Measurements from ENCODE around the gene USP6NL. TPM values are rescaled to one million over a fixed set of nuclear protein-coding genes. Genes with fewer than 3 reads are reported as not detected.

Gene USP6NL
- total RNA-seq, 4 donors from 2014 or later = 10.4 to 14.9 (median 13.2) TPM

DNA sequence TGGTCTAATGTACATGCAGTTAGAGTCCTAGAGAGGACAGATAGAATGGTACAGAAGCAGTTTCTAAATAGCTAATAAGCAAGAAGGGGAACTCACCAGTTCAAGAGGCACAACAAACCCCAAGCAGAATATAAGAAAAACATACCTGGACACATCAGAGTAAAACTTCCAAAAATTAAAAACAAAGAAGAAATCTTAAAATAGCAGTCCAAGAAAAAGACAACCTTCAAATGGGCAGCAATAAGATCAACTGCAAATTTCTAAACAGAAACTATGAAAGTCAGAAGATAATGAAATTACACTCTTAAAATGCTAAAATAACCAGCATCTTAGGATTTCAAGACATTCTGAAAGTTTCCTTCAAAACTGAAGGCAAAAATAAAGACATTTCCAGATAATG, 55.9 kb downstream of the USP6NL start:
- H3K4me1 ChIP-seq = peaks cover 16 to 33% (median 28%) of the 10 kb centered on the region in 4 donors
- no peak overlapping the region for H3K27ac ChIP-seq (replicated peaks in 1 of 4)
- H3K9me3 ChIP-seq = no peaks in the 10 kb centered on the region
- H3K36me3 ChIP-seq = no peaks in the 10 kb centered on the region
- no peak for DNase-seq (ENCODE audit: extremely low spot score)
- H3K4me3 ChIP-seq = no peak overlapping the region
- no peaks in the 10 kb centered on the region for H3K27me3 ChIP-seq
- TF ChIP-seq POLR2A (IDR thresholded peaks at IDR 0.05; ENCODE audit: low read depth) (no peak), EP300 (IDR thresholded peaks at IDR 0.05) (no peak), POLR2AphosphoS5 (IDR thresholded peaks at IDR 0.05) (no peak)
- TF ChIP-seq, protein P1, sequence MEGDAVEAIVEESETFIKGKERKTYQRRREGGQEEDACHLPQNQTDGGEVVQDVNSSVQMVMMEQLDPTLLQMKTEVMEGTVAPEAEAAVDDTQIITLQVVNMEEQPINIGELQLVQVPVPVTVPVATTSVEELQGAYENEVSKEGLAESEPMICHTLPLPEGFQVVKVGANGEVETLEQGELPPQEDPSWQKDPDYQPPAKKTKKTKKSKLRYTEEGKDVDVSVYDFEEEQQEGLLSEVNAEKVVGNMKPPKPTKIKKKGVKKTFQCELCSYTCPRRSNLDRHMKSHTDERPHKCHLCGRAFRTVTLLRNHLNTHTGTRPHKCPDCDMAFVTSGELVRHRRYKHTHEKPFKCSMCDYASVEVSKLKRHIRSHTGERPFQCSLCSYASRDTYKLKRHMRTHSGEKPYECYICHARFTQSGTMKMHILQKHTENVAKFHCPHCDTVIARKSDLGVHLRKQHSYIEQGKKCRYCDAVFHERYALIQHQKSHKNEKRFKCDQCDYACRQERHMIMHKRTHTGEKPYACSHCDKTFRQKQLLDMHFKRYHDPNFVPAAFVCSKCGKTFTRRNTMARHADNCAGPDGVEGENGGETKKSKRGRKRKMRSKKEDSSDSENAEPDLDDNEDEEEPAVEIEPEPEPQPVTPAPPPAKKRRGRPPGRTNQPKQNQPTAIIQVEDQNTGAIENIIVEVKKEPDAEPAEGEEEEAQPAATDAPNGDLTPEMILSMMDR (IDR thresholded peaks at IDR 0.05) = no peak
- intact Hi-C loops (cut with DNase I) = no loop called here

DNA sequence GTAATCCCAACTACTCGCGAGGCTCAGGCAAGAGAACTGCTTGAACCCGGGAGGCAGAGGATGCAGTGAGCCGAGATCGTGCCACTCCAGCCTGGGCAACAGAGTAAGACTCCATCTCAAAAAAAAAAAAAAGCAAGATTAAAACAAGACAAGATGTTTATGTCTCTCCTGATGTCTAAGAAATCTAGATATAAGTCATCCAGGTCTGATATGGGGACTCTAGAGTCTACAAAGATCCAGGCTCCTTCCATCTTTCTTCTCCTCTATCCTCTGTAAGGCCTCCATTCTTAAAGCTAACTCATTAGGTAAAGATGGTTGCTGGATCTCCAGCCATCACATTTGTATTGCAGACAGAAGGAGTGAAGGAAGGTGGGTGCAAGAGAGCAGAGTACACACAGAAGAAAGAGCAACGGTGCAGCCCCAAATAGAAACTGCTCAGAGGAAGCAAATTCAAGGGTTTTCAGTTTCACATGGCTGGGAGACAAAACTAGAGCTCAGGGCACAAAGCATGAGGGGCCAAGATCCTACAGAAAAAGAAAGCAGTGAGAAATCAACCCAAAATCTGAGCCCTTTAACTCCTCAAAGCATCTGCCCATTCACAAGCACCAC, 57.6 kb downstream of the USP6NL start:
- Histone ChIP-seq H3K9me3 (no peaks in the 10 kb centered on the region), H3K4me1 (peaks cover 10 to 25% (median 19%) of the 10 kb centered on the region in 4 donors), H3K27me3 (no peaks in the 10 kb centered on the region), H3K27ac (replicated peaks in 1 of 4) (no peak overlapping the region), H3K4me3 (no peak overlapping the region), H3K36me3 (no peaks in the 10 kb centered on the region)
- DNase-seq (ENCODE audit: extremely low spot score) = no peak
- intact Hi-C loops (cut with DNase I) = no loop called here
- TF ChIP-seq POLR2AphosphoS5 (IDR thresholded peaks at IDR 0.05) (no peak), EP300 (IDR thresholded peaks at IDR 0.05) (no peak), POLR2A (IDR thresholded peaks at IDR 0.05; ENCODE audit: low read depth) (no peak)
- TF ChIP-seq, protein P1 (IDR thresholded peaks at IDR 0.05) = no peak
- 96% methylated on average over 6 of the region's 6 CpGs for WGBS

DNA sequence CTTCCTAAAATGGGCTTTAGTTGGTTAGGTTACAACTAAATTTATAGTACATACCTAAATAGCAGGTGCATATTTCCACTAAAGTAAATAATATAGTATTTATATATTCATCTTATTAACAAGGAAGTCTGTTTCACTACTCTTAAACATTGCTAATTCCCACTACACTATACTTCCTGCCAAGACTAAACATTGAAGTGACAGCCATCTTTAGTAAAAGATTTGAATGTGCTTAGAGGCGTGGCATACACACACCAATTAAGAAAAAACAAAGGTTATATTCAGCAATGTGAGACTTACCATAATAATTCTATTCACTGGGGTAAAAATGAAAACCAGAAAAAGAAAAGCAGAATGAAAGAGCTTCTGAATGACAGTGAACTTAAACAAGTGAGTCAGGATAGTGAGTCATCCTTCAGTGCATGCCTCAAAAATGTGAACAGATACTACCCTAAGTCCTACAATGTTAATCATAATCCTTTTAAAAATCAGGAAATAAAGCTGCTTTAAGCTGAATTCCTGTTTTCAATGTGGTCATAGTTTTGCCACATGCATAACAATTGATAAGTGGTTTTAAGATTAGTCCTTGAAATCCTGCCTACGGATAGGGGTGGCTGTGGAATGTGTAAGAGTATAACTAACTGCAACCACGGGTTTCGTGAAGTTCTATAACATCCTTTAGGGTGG, 59.4 kb downstream of the USP6NL start:
- H3K27me3 ChIP-seq = no peaks in the 10 kb centered on the region
- DNase-seq (ENCODE audit: extremely low spot score) = no peak
- no peaks in the 10 kb centered on the region for H3K9me3 ChIP-seq
- intact Hi-C loops (cut with DNase I) = no loop called here
- TF ChIP-seq POLR2AphosphoS5 (IDR thresholded peaks at IDR 0.05) = peak in 1 of 2 donors; percentile 11
- no peak for TF ChIP-seq POLR2A (IDR thresholded peaks at IDR 0.05; ENCODE audit: low read depth)
- TF ChIP-seq, protein P1 (IDR thresholded peaks at IDR 0.05) = no peak
- TF ChIP-seq EP300 (IDR thresholded peaks at IDR 0.05) = no peak
- 55% methylated on average over 4 of the region's 4 CpGs for WGBS
- peaks cover 10 to 25% (median 19%) of the 10 kb centered on the region in 4 donors for H3K4me1 ChIP-seq
- H3K27ac ChIP-seq (replicated peaks in 1 of 4) = peak overlapping the region; percentile 3 to 44 (median 24)
- H3K4me3 ChIP-seq = no peak overlapping the region
- no peaks in the 10 kb centered on the region for H3K36me3 ChIP-seq

DNA sequence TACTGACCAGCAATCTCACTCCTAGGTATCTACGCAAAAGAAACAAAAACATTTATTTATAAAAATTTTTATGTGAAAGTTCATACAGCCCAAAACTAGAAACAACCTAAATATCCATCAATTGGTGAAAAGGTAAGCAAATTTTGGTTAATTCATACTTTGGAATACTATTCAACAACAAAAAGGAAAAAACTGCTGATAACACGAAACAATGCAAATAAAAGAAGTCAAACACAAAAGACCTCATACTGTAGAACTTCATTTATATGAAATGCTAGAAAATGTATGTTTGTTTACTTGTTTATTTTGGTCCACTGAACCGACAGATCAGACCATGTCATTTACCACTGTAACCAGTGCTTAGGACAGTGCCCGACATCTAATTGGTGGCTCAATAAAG, 60.3 kb downstream of the USP6NL start:
- 96% methylated on average over 4 of the region's 4 CpGs for WGBS
- Histone ChIP-seq H3K27me3 (no peaks in the 10 kb centered on the region), H3K4me3 (no peak overlapping the region), H3K9me3 (no peaks in the 10 kb centered on the region), H3K27ac (replicated peaks in 1 of 4) (peak overlapping the region in 3 of 4 donors; percentile 3 to 44 (median 27)), H3K4me1 (peaks cover 10 to 25% (median 21%) of the 10 kb centered on the region in 4 donors), H3K36me3 (no peaks in the 10 kb centered on the region)
- TF ChIP-seq POLR2A (IDR thresholded peaks at IDR 0.05; ENCODE audit: low read depth) (no peak), POLR2AphosphoS5 (IDR thresholded peaks at IDR 0.05) (no peak), EP300 (IDR thresholded peaks at IDR 0.05) (no peak)
- TF ChIP-seq, protein P1 (IDR thresholded peaks at IDR 0.05) = no peak
- intact Hi-C loops (cut with DNase I) = no loop called here
- DNase-seq (ENCODE audit: extremely low spot score) = no peak

All from esophagus muscularis mucosa (tissue), 4 donors.